ENCODE results near the gene SLC4A5.

GRCh38 chr2:74384051-74384450 is 40.8 kb upstream of the SLC4A5 start:
- TF ChIP-seq CTCF (IDR thresholded peaks at IDR 0.05; ENCODE audit: control extremely low read depth in 1 of 3, insufficient read depth in 1 of 3, low read depth in 1 of 3, low read length in 3 of 3) = no peak
- TF ChIP-seq POU5F1 (IDR thresholded peaks at IDR 0.05; ENCODE audit: low read depth, low read length) = no peak
- TF ChIP-seq ATF2 (IDR thresholded peaks at IDR 0.05; ENCODE audit: low read length) = no peak
- no peak for TF ChIP-seq POLR2A (IDR thresholded peaks at IDR 0.05; ENCODE audit: control extremely low read depth in 1 of 2, low read depth in 2 of 2, low read length in 2 of 2)
- TF ChIP-seq YY1 (IDR thresholded peaks at IDR 0.05; ENCODE audit: low read depth, low read length) = no peak
- no peak for TF ChIP-seq SIN3A (conservative IDR thresholded peaks at IDR 0.05 in 1 of 2, IDR thresholded peaks at IDR 0.05 in 1 of 2; ENCODE audit: low read depth in 1 of 2, low read length in 2 of 2)
- no peak for TF ChIP-seq MAX (IDR thresholded peaks at IDR 0.05)
- no peak for TF ChIP-seq SP1 (IDR thresholded peaks at IDR 0.05; ENCODE audit: low read depth, low read length)

Measured in H1 (cell line).